Stimulated activated CD8-positive, alpha-beta memory T cell treated with anti-CD3 and anti-CD28 coated beads, Interleukin-12 subunit alpha, Interleukin-12 subunit beta, amount 100 ng/mL, for 24 hours (primary cell): Measurements from ENCODE around the gene ZEB1.
A peak's percentile ranks its signal among the peaks of the same experiment; 100 is the strongest.

Experiments
- DNase-seq: peaks from one replicate; pipeline ENCODE4 v3.0.0-alpha.2; 2020; ENCODE audit errors: extremely low read depth

Gene ZEB1

GRCh38 chr10:31318854-31319601, at the start of gene ZEB1:
Gene ZEB1, plus strand, starts transcription at chr10:31319216. Its CDS starts 19 bp downstream, at chr10:31319235.
- peak; percentile 83 for DNase-seq

DNA sequence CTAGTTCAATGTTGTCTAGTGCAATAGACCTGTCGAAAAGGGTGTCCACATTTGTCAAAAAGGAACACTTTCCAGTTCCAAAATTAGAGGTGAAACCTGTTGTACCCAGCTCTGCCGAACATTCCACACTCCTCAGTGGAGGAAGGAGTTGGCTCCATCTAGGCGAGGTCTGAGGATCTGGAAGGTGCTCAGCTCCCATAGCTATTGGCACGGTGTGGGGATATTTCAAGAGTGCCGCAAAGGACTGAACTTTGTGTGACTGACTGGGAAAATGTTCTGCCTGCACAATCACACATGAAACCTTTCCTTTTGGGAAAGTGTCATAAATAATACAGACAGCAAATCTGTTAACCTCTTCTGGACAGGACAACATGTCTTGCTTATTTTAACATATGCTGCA, 48.1 kb upstream of the ZEB1 start:
- DNase-seq, result no peak

- DNase-seq, result no peak
These were observed 46.2 kb upstream of the ZEB1 start for GRCh38 chr10:31272841-31273240.

DNA sequence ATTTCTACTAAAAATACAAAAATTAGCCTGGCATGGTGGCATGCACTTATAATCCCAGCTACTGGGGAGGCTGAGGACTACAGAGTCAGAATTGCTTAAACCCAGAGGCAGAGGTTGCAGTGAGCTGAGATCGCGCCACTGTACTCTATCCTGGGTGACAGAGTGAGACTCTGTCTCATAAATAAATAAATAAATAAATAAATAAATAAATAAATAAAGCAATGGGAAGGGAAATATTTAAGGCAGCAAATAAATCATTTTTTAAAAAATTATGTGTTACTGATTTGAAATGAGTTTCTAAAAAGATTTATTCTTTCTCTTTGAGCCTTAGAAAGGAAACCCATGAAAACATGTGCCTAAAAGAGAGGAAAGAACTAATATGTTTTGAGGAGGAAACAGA, 45.2 kb upstream of the ZEB1 start:
- DNase-seq, result no peak

GRCh38 chr10:31274310-31274709, 44.7 kb upstream of the ZEB1 start:
- DNase-seq, result no peak

DNA sequence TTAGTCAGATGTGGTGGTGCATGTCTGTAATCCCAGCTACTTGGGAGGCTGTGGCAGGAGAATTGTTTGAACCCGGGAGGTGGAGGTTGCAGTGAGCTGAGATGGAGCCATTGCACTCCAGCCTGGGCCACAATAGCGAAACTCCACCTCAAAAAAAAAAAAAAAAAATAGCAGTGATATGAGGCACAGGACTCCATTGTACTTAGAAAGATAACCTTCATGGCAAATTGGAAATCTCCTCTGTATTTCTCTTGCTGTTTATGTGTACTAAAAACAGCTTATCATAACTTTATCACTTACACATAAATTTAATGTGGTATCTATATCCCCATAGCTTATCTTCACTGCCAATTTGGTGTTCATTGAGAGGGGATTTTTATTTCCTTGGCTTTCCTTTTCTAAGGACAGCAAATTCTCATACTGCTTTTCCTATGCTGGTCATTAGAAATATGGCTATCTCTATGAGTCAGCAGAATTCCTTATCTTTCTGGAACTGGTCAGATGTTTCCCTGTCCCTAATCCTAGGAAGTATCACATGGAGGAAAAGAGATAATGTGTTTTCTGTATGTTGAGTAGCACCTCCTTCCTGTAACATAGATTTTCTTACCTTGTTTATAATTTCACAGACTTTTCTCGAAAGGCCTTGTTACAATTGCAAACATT, 40.6 kb upstream of the ZEB1 start:
- DNase-seq, result no peak

- DNase-seq, result no peak
These were observed 38.0 kb upstream of the ZEB1 start for GRCh38 chr10:31280972-31281371.

GRCh38 chr10:31288001-31288400, 31.0 kb upstream of the ZEB1 start:
- DNase-seq, result no peak

DNA sequence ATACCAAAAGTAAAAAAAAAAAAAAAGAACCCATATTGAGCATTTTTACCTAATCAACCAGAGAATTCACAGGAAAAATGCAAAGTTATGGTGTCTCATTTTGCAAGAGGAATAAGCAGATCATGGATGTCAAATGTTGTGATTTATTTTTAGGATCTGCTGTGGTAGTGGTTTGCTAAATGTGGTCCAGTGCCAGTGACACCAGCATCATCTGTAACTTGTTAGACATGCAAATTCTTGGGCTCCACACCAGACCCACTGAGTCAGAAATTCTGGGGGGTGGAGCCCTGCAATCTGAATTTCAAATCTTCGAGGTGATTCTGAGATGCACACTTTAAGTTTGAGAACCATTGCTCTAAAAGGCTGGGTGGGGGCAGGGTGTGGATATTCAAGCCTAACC, 30.1 kb upstream of the ZEB1 start:
- DNase-seq, result no peak

GRCh38 chr10:31290386-31290785, 28.6 kb upstream of the ZEB1 start:
- no peak for DNase-seq

GRCh38 chr10:31291123-31291522, 27.9 kb upstream of the ZEB1 start:
- no peak for DNase-seq

GRCh38 chr10:31294558-31294957, 24.5 kb upstream of the ZEB1 start:
- DNase-seq, result no peak

GRCh38 chr10:31296754-31297153, 22.3 kb upstream of the ZEB1 start:
- no peak for DNase-seq

GRCh38 chr10:31299119-31299518, 19.9 kb upstream of the ZEB1 start:
- no peak for DNase-seq

DNA sequence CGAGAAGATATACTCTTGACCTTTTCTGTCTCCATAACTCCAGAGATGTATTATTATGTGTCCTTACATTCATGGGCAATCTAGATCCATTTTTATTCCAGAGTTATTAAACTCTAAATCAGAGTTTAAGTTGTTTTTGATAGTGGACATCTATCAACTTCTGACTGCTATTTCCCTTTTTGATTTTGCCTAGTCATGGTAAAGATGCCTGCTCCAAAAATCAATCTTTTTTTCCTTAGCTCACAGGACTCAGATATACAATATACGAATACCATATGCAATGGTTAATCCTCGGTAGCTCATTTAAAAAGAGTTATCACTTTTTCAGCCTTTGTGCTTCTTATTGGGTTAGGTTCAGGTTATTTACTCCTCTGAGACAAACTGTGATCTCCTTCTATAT, 15.8 kb upstream of the ZEB1 start:
- DNase-seq, result no peak

DNA sequence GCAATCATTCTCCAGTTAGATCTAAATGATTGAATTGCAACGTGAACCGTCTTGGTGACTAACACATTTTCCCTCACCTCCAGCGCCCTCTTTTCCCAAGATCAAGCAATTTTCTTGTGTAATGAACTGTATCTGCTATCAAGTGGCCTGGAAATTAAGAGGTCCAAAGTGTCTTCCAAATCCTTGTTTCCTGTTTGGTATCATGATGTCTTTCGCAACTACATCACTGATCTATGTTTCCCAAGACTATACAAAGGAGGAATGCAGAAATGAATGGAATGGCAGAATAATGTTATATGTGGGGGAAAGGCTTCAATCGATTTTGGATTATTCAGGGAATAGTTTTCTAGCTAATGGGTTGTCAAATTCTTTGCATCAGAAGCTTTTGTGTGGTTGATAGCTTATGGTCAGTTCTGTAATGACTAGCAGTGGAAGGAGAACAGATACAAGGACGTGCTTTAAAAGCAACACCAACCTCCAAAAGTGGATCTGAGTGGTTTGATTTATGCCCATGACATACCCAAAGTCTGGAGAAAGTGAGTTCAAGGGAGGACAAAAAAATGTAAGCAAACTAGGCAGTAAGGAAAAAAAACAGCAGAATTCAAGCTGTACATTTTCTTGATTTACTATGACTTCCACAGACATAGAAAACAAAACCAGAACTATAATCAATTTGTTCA, 14.6 kb upstream of the ZEB1 start:
- DNase-seq, result no peak

DNA sequence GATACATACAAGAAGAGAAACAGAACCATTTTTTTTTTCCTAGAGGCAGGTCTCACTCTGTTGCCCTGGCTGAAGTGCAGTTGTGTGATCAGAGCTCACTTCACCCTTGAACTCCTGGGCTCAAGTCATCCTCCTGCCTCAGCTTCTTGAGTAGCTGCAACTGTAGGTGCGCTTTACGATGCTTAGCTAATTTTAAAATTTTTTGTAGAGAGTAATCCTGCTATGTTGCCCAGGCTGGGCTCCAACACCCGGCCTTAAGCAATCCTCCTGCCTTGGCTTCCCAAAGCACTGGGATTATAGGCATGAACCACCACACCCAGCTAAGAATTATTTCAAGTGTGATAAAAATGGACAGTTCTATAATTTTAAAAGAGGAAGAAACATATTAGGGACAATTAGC, 5.6 kb upstream of the ZEB1 start:
- DNase-seq, result no peak

- DNase-seq, result no peak
These were observed 4.5 kb upstream of the ZEB1 start for GRCh38 chr10:31314256-31315150.

DNA sequence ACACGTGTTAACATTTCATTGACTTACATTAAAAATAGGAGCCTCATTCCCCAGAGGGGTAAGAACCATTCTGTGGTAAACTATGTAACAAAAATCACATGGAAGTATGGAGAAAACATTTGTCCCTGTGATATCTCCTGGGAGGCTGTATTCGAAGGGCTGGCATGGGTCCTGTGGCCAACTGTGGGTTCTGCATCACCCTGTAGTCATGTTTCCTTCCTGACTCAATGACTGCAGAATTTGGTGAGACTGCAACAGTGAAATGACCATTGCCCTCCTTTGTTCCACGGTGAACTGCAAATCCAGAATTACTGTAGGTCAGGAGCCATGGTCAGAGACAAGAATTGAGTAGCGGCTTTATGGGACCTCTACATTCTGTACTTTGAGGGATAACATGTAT, 3.6 kb upstream of the ZEB1 start:
- no peak for DNase-seq

DNA sequence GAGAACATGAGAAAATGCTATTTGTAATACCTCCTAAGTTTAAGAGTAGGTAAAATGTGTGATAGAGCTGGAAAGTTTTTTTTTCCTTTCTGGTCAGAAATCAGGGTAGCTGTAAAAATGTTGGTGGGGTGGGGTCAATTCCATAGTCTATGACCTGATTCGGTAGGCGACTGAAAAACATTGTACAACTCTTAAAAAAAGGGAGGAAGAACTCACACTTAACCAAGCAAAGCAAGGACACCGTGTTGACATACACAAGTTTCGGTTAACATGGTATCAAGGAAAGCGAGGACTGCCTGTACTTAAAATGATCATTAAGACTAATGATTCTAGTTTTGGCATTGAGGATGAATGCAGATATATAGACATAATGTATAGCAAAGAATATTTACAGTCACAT, 1.8 kb upstream of the ZEB1 start:
- DNase-seq, result no peak

- DNase-seq, result no peak
These were observed 1.2 kb upstream of the ZEB1 start for GRCh38 chr10:31317652-31318381.
